B cell (primary cell): ENCODE data around the gene SHOC2.

Source experiments
- CTCF ChIP-seq: fragments of 200-600 bp; IDR thresholded peaks from one replicate; pipeline ENCODE4 v1.8.0; 2022; ENCODE audit warnings: antibody characterized with exemption, mild to moderate bottlenecking
- EZH2 ChIP-seq: IDR thresholded peaks from 2 replicates; pipeline ENCODE4 v1.6.1; 2012; ENCODE audit warnings: borderline replicate concordance, low read depth, mild to moderate bottlenecking, moderate library complexity, low read length; ENCODE audit not compliant: insufficient read depth, poor library complexity, severe bottlenecking

DNA sequence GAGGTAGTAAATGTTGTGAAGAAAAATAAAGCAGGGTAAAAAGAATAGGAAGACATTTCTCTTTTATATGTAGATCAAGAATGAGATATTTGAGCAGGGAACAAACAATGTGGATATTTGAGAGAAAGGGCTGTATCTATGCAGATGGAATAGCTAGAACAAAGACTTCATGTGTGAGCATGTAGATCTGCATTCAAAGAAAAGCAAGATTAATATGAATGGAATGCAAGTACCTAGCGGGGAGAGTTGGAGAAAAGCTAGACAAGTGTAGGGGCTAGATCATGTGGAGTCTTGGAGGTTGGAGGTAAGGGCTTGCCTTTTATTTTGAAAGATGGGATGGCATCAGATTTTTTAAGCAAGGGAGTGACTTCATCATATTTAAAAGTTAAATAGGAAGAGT lies 27.1 kb downstream of the SHOC2 start:
- no peak for TF ChIP-seq CTCF
- no peak for TF ChIP-seq EZH2
